T-helper 1 cell treated with Interleukin-12 subunit alpha and Interleukin-12 subunit beta and Interleukin-4 antibody, amounts not matched to agents 30 ng/mL and 1 ng/mL, for 36 hours (primary cell): ENCODE data around the gene HECTD4. TPM values are rescaled to one million over a fixed set of nuclear protein-coding genes. Genes with fewer than 3 reads are reported as not detected.
"Not testable (repeated sequence)": the region's sequence is repeated elsewhere in the genome, so short reads cannot be mapped to it uniquely, and the experiment has no call there.

Source experiments
- intact Hi-C: fragments of 100-400 bp; cut with micrococcal nuclease; formaldehyde crosslinking; loops from one replicate; pipeline ENCODE4 v1.15.1; 2024
- total RNA-seq: library from RNA; stranded (reverse); gene quantifications from 2 replicates; pipeline ENCODE4 v1.2.3, GENCODE V29; 2022

HECTD4 gene
- total RNA-seq, 1 donor from 2014 or later = 52.8 TPM

DNA sequence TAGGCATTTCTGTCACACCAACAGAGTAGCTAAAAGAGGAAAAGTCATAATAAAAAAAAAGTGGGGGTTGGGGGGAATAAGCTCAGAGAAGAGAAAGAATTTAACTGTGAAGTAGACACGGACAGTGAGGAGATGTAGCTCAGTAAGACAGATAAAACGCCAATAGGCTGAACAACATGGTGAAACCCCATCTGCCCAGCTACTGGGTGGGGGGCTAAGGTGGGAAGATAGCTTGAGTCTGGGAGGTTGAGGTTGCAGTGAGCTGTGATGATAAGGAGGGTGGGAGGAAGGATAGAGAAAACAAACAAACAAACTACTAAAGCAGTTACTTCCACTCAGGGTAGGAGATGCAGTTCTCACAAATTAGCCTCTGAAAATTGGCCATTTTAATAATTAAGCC lies 25.0 kb downstream of the HECTD4 start:
- intact Hi-C loops = no loop called here

DNA sequence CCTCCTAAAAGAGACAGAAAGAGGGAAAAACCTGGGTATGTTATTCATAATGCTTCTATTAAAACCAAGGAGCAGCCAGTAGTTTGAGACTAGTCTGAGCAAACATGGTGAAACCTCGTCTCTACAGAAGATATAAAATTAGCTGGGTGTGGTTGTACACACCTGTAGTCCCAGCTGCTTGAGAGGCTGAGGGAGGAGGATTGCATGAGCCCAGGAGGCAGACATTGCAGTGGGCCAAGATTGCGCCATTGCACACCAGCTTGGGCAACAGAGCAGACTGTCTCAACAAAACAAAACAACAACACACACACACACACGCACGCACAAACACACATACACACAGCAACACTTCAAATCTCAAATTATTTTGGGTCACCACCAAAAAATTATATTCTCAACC lies 27.8 kb downstream of the HECTD4 start:
- intact Hi-C loops = no loop called here

DNA sequence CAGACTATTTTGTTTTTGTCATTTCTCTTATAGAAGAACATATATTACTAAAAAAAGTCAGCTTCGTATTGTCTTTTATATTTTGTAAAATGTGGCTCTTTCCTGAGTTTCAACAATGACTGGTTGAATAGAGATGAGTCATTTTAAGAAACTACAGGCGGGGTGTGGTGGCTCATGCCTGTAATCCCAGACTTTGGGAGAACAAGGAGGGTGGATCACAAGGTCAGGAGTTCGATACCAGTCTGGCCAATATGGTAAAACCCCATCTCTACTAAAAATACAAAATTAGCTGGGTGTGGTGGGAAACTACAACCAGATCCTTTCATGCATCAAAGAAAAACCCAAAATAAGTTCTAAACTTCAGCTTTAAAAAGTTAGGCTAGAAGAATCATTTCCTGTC lies 28.8 kb downstream of the HECTD4 start:
- intact Hi-C loops = no loop called here

DNA sequence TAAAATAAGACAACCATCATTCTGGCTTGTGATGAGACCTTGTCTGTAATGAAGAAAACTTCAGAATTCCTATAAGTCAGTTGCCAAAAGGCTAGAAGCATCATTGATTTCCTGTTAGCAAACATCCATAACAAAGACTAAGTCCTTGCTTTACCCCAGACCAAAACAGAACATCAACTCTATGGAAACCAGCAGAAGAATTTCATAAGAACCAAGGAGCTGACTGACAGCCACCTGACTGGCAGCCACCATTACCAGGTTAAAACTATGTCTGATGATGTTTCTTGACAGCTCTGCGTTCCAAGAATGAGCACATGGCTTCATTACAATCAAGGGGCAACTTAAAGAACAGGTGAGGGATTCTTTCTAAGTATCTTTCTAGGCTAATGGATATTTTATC lies 29.3 kb downstream of the HECTD4 start:
- intact Hi-C loops = no loop called here

DNA sequence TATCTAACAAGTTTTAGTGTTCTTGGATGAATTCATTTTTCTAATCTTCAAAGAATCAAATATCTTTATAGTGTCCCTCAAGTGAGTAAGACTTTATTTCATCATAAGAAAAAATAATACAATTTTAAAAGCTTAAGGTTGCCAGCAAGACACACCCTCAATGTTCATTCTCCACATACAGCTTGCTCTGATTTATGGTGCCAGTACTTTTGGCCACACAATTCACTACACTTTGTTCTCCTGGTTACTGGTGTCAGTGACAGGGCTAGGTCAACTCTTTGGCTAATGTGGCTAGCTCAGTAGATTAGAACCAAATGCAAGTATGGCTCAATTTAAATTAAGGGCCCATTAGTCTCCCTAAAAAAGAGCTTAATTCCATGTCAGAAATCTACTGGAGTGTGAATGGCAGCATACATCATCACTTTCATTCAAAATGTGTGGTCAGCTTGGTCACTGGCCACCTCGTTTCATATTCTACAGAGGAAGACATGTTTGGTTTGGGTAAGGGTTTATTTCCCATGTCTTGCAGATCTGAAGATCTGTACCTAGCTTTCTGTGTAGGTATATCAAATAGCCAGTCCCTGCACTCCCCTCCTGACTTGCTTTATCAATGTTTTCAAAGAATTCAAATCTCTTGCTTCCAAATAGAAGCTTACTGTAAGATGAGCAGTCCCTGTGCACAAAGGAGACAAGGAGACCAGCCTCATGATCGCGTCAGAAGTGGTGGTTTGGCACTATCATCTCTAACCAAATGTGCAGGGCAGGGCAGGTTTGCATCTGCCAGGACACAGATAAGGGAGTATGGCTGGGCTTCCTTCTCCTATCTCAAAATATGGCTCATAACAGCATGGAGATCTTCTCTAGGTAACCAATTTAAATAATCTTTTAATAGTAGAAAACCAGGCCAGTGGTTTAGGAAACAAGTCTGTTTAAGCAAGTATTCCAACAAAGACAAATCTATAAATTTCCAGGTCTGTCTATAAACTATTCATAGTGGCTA lies 31.3 kb downstream of the HECTD4 start:
- intact Hi-C loops = no loop called here

DNA sequence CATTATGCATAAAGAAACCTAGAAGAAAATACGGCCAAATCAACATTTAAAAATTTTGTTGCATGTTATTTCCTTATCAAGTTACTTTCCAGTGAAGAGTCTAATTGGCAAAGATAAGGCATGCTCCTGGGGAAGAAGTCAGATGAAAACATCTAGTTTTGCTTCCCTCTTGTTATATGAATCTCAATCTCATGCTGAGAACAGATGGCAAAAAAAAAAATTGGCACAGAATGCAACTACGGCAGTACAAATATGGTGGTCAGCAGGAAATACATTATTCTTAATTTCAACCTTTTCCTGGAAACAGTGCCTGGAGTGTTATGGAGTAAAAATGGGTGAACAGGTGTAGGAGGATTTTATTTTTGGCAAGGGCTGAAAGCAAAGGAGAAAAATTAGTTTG lies 32.8 kb downstream of the HECTD4 start:
- intact Hi-C loops = no loop called here

DNA sequence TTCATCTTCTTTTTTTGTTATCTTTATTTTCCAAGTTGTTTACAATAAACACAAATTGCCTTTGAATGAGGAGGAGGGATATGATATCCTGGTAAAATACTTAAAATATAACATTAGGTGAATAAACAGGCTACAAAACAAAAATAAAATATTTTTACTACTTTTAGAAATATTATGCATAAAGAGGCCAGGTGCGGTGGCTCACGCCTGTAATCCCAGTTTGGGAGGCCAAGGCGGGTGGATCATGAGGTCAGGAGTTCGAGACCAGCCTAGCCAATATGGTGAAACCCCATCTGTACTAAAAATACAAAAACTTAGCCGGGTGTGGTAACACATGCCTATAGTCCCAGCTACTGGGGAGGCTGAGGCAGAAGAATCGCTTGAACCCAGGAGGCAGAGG lies 33.3 kb downstream of the HECTD4 start:
- intact Hi-C loops = not testable (repeated sequence)

DNA sequence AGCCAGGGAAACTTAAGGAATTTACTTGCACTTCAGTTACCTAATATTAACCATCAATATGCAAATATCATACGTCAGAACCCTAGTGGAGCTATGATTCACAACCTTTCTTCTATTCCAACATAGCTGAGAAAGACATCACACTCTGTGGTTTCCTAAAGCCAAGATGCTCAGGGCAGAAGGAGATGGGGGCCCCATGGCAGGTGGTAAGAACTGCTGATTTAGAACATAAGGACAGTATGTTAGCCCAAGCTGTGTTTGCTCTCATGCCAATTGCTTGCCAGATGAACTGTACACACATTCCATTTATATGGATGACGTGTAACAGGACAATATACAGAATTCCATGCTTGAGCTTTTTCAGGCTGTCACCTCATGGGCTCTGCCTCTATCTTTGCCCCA lies 34.6 kb downstream of the HECTD4 start:
- intact Hi-C loops = no loop called here

DNA sequence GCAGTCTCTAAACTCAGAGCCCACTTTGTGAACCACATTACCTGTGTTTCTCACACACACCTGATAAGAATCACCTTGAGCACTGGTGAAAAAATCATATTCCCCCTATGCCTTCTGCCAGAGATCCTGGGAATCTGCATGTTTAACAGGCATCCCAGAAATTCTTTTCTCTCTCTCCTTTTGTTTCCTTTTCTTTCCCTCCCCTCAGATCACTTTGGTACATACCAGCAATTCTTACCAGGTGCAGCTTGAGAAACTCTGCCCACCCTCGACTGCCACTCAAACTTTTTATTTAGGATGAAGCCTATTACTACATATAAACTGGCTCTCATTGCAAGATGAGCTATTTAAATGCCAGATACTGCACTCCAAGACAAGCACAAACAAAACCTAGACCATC lies 36.0 kb downstream of the HECTD4 start:
- intact Hi-C loops = no loop called here

DNA sequence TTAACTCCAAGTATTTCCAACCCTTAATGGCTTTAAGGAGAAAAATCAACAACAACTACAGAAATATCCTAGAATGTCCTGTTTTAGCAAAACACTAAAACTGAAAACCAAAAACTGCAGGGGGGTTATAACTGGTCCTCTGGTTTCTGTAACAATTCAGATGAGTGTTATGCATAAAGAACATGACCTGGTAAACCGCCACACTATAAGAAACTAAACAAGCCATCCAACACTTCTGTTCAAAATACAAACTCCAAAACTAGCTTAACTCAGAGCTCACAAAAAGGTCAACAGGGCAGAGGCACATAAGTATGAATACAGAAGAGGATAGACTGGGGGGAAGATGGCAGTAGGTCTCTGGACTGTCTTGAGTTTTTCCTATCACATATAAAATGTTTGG lies 38.0 kb downstream of the HECTD4 start:
- intact Hi-C loops = no loop called here

DNA sequence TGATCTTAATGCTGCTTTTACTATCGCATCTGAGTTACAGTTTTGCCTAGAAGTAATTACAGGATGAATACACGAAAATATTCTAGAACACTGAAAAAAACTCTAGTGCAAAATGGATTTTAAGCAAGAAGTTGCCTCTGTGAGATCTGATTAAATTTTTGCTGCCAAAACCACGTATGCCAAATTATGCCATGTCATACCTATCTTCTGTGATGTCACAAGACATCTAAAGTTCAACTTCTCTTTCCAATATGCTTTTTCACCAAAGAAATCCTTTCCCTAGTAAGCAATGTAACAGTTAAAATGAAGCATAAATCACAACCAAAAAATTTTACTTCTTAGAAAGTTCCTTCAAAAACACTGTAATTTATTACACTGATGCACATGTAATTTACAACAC lies 39.6 kb downstream of the HECTD4 start:
- intact Hi-C loops = no loop called here

DNA sequence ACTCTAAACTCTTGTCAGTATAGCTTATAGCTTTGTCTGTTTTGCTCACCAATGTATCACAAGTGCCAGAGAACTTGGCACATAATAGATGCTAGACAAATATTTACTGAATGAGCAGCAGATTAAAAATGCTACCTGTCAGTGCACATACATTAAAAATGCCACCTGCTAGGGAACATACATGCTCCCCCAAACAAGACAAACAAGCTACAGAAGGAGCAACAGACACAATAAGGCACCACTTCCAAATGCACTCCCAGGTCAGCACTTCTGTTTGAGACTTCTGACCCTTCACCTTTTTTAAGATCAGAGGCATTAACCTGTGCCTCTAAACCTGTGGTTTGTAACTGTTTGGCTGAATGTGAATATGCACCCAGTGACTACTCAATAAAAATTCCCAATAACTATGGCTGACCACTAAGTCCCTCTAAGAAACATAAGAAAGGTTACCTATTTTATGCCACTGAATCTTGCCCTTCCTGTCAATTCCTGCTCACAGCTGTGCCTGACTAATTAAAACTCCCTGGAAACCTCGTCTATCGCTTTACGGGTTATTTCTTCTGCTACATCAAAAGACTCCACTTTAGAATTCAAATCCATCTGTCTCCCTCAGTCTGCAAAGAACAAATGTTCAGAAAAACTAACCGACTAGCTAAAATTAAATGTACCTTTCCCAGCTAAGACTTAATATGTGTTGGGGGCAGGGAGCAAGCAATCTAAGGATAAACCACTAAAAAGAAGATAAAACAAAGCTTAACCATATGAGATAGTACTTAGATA lies 41.0 kb downstream of the HECTD4 start:
- intact Hi-C loops = no loop called here

DNA sequence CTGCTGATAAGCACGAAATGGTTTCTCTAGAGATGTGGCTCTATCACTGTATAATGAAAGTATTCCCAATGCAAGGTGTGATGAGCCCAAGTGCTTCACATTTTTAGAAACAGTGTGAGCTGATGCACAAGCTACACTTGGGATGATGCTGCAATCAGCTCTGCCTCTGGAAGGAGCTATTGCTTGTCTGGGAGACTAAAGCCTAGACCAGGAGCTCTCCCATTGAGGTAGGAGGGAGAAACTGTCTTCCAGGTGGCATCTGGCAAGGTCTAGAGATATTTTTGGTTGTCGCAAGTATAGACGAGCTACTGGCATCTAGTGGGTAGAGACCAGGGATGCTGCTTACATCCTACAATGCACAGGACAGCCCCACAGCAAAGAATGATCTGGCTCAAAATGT lies 42.0 kb downstream of the HECTD4 start:
- intact Hi-C loops = no loop called here

DNA sequence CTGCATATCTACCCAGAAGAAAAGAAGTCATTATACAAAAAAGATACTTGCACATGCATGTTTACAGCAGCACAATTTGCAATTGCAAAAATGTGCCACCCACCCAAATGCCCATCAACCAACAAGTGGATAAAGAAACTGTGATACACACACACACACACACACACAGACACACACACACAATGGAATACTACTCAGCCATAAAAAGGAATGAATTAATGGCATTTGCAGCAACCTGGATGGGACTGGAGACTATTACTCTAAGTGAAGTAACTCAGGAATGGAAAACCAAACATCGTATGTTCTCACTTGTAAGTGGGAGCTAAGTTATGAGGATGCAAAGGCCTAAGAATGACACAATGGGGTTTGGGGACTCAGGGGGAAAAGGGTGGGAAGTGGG lies 47.2 kb downstream of the HECTD4 start:
- intact Hi-C loops = not testable (repeated sequence)

DNA sequence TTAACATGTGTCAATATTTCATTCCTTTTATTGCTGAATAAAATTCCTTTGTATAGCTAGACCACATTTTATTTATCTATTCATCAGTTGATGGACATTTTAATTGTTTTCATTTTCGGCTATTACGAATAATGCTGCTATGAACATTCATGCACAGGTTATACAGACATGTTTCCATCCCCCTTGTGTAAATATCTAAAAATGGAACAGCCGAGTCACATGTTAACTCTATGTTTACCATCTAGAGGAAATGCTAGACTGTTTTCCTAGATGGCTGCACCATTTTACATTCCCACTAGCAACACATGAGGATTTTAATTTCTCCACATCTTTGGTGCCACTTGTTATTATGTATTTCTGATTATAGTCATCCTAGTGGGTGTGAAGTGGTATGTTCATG lies 49.2 kb downstream of the HECTD4 start:
- intact Hi-C loops = no loop called here

DNA sequence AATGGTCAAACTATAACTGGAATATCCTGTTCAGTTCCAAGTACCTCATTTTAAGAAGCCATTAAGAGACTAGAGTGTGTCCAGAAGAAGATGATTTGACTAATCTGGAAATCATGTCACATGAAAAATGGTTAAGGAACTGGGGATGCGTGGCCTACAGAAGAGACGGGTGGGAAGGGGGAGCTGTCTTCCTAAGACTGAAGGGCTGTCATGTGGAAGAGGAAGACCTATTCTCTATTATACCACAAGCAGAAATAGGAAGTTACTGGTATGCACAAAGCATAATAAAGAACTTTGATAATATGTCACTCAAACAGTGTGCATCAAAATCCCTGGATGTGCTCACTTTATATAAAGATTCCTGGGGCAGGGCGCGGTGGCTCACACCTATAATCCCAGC lies 50.3 kb downstream of the HECTD4 start:
- intact Hi-C loops = no loop called here

DNA sequence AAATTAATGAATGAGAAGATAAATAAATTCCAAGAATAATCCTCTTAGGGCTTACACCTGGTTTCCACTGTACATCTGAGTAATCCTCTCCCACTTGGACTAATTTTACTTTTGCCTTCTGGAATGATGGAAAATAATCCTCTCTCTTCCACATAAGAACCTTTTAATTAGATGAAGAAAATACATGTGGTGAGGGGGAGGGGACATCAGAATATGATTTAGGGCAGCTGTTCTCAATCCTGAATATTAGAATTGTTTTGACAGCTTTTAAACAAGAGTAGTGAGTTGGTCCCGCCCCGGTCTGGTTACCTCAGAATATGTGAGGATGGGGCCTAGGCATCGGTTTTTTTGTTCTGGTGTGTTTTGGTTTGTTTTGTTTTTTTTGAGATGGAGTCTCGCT lies 51.5 kb downstream of the HECTD4 start:
- intact Hi-C loops = no loop called here

DNA sequence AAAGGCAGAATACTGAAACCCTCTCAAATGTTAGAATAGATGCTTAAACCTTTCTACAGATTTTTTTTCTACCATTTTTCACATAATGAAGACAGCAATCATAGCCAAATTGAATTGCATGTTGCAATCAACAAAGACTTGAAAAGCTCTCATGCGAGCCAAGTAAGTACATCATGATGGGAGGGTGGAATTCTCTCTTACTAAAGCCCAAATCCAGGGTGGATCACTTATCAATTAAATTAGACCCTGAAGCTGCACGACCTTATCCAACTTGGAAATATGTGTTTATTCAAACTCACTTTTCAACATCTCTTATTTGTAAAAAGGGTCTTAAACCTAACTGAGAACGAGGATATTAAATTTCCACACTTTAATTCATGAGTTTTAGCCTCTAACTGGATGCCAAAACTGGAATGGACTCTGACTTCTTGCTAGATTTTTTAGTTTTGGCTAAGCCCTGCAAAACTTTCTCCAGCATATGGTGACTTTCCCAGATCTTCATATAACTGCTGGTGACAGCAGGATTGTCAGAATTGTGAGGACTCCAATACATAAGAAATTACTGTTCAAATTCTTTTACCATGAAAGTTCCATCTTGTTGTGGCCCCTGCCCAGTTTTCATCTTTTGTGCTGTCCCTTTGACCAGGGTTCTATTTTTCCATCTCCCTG lies 53.6 kb downstream of the HECTD4 start:
- intact Hi-C loops = no loop called here

DNA sequence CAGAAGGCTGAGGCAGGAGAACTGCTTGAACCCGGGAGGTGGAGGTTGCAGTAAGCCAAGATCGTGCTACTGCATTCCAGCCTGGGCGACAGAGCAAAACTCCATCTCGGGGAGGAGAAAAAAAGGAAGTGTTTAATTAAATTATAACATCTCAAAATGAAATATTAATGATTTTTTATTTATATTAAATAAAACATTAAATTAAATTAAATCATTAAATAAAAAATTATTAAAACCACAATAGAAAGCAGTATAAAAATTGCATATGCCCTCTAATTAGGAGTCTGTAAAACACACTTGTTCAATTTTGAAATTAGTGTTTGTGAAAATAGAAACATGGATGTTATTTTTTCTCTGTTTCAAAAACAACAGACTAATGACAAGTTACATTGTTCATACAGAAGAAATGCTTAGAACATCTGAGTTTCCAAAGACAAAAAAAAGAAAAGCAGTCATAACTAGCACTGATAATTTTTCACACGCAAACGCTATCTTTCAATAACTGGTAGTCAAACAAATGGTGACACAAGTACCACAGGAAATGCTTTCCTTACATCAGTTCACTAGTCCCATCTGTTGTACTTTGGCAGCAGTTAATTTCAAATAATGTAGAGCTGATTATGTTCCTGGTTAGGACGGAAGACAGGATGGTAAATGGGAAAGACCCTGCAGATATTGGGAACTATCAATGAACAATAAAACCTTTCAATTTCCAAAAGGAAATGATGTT lies 54.9 kb downstream of the HECTD4 start:
- intact Hi-C loops = no loop called here

DNA sequence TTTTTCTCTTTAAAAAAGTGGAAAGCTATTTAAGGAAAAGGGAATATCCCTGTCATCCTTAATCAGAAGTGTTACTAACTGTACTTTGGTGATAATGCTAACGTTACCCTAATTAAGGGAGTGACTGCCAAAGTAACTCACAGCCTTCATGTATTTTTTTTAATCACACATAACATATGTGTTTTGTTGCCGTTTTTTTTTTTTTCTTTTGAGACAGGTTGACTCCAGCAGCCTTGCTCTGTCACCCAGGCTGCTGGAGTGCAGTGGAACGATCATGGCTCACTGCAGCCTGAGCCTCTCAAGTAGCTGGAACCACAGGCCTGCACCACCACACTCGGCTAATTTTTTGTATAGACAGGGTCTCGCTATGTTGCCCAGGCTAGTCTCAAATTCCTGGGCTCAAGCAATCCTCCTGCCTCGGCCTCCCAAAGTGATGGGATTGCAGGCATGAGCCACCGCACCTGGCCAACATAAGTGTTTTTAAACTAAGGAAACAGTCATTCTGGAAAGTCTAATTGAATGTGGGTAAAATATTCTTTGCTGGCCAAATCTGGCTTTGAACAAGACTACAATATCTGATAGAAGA lies 56.5 kb downstream of the HECTD4 start:
- intact Hi-C loops = no loop called here

DNA sequence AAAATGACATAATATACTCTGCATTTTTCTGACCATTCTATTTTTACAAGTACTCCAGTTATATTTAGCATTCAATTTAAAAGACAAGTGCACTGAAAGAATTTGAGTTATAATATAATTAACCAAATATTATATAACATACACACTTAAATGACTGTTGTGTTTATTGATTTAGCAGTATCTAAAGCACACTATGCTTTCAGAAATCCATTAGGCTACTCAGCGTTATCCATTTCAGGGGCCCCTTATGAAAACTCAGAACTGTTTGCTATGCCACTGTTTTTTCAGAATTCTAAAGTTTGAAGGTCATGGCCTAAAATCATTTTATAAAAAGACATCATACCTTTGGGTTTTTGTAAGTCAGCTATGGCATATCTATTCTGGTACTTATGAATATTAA lies 57.1 kb downstream of the HECTD4 start:
- intact Hi-C loops = no loop called here
